NCI-H524 (cell line): ENCODE data around the gene ZBTB20.
"Not testable (repeated sequence)": the region's sequence is repeated elsewhere in the genome, so short reads cannot be mapped to it uniquely, and the experiment has no call there.

Experiments
- DNase-seq, 2 experiments: peaks; one replicate each; lab custom pipeline; 2025; lab: John Stamatoyannopoulos, UW

The ZBTB20 gene

GRCh38 chr3:114831861-114832260, 315.2 kb downstream of the ZBTB20 start:
- no peak for DNase-seq

- DNase-seq: no peak
These were observed 316.4 kb downstream of the ZBTB20 start for GRCh38 chr3:114830652-114831051.

GRCh38 chr3:114829783-114830182, 317.3 kb downstream of the ZBTB20 start:
- DNase-seq: no peak

- peak; percentile 35 to 85 for DNase-seq
These were observed 319.6 kb downstream of the ZBTB20 start for GRCh38 chr3:114827495-114827894.

DNA sequence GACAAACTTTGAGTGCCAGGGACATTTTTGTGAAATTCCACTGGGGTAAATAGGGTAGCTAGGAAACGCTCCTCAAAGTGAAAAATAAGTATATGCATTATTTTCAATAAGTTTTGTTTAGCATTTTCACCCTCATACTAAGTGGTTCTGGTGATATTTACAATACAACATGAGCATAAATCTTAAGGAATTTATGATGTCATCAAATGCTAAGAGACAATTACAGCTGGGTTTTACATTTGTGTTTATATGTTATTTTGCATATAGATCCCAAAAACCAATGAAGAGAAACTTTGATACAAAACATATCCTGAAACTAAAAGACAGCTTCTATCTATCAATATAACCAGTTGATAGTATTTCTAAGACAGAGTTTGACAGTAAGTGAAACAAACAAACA, 323.1 kb downstream of the ZBTB20 start:
- no peak for DNase-seq

DNA sequence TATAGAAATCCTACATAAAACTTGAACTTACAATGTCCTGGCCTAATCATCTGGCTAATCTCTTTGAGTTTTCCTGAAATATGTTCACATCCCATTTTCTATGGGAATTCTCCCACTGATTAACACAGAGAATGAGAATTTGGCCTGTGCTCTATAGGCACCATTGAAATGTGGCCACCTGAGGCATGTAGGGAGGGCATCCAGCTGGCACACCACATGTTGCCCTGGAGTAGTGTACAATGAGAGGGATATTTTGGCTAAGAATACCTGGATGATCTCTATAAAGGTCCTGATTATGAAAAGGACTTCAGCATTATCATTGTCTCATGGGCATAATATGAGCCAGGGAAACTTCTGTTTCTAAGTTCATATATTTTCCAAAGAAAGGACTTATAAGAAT, 324.0 kb downstream of the ZBTB20 start:
- DNase-seq: peak in 1 of 2 experiments; percentile 55

DNA sequence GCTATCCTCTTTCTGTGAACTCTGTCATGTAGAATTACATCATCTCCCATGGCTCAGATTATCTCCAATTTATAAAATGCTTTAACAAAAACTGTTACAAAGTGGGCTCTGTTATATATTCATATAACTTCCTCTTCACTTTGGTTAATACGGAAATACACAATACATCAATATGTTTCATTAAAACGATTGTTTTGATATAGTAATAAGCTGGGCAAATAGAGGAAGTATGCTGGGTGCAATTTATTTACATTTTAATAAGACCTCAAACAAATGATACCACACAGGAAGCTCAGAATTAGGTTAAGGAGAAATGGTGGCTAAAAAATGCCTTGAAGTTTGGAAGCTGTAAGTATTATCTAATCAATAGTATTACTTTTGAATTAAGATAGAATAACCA, 331.0 kb downstream of the ZBTB20 start:
- no peak for DNase-seq

GRCh38 chr3:114812541-114813238, 334.4 kb downstream of the ZBTB20 start:
- DNase-seq: not testable (repeated sequence)

- DNase-seq: no peak
These were observed 337.2 kb downstream of the ZBTB20 start for GRCh38 chr3:114809668-114810413.

DNA sequence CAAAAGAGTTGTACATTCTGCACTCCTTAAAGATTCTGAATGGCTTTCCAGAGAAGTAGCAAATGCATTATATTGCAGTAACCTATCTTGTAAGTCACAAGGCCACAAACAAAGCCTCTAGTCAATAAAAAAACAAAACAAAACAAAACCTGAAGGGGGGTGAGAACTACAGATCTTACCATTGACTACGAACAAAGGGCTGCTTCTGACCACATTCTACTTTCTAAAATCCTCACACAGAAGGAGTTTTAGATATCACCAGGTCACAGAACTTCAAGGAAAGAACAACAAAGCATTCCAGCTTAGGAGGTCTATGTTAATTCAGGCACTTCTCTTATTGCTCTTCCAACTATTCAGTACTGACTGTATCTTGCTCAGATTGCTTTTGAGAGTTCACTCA, 343.0 kb downstream of the ZBTB20 start:
- no peak for DNase-seq

DNA sequence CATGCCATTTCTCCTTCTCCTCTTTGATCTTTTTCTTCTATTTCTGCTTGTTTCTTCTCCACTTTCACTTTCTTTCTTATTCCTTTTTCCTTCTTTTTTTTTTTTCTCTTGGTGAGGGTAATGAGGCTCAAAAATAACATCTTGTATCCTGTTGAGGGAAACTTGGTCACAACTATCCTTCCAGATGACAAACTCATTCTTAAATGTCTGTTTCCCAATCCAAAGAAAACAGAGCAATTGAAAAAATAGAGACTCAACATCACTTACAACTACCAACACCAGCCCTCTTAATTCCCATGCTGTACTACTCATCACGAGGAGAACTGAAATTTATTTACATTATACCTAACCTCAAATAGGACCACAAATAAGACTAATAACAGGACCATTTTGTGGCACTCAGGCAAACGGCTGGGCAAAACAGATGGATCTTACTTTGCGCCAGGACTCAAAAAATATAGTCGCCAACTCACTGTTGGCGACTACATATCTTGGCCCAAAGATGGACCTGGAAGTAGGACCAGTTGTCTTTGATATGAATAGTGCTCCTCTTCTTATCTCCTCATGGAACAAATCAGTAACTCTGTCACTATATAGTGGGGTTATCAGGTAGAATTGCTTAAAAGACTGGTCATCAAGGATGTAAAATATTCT, 343.9 kb downstream of the ZBTB20 start:
- DNase-seq: no peak

GRCh38 chr3:114800272-114801031, 346.6 kb downstream of the ZBTB20 start:
- DNase-seq: no peak

DNA sequence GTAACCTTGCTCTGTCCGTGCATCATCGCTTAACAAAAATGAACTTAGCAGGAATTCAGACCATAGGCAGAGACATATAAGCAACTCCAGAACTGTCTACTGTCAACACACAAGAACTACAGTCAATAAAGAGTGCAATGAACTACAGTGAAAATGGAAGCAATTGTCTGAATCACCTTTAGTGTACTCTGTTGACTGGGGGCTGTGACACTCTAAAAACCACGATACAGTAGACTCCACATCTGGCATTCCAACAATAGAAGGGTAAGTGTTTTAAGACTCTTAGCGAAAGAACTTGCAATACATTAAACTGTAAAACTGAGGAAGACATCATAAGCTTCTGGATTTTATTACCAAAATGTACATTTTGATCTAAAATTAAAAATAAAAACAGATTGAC, 347.3 kb downstream of the ZBTB20 start:
- no peak for DNase-seq

GRCh38 chr3:114796796-114797195, 350.3 kb downstream of the ZBTB20 start:
- no peak for DNase-seq

- DNase-seq: no peak
These were observed 352.0 kb downstream of the ZBTB20 start for GRCh38 chr3:114794894-114795630.

GRCh38 chr3:114792159-114792918, 354.7 kb downstream of the ZBTB20 start:
- no peak for DNase-seq

DNA sequence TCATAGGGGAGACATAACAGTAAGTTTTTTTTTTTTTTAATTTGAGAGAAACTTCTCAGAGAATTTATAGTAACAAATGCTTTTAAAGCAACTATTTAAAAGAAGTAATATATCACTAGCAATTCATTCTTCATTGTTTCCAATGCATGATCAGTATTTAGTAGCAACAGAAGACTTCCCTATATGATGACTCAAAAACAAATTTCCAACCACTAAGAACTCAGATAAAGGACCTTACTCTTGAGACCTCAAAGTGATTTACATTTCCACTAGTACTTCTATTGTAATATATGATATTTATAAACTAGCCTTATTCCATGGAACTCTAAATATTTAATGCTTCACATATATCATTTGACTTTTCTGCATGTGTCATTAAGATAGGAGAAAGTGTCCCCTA, 356.3 kb downstream of the ZBTB20 start:
- DNase-seq: no peak

- no peak for DNase-seq
These were observed 357.3 kb downstream of the ZBTB20 start for GRCh38 chr3:114789803-114790202.

DNA sequence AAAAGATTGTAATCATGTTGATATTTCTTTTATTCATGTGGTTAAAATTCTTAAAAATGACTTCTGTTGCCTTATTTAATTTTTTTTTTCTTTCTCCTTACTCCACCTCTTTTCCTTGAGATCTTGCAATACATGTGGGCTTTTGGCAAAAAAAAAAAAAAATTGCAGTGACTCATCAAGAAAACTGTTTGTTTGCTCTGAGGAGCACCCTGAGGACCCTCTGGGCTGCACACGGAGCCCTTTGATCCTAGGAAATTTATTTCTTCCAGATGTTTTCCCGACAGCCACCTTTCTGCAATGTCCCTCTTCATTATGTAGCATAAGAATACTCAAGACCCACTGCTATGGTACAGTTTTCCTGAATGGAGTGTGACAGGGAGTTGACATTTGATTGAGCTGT, 371.7 kb downstream of the ZBTB20 start:
- no peak for DNase-seq

DNA sequence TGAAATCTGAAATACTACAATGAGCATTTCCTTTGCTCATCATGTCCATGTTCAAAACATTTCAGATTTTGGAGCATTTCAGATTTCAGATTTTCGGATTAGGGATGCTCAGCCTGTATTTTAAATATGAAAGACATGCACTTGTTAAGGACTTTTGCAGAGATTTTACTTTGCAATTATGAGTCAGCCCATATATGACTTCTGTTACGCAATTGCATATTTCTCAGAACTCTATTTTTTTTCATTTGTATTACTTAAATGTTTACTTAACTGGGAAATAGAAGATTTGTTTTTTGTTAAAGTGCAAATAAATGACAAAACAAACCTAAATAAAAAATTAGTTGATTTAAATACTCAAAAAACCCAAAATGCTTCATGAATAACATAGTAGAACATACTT, 376.2 kb downstream of the ZBTB20 start:
- DNase-seq: no peak

GRCh38 chr3:114764056-114764492, 383.0 kb downstream of the ZBTB20 start:
- no peak for DNase-seq
